GM19099 (cell line): ENCODE measurements around the gene TMEM198.

Experiments
- POLR2A ChIP-seq: IDR thresholded peaks from 3 replicates; pipeline ENCODE4 v1.6.1; 2011; ENCODE audit warnings: low read depth; ENCODE audit not compliant: insufficient read length; ENCODE audit errors: extremely low read depth

The TMEM198 gene

DNA sequence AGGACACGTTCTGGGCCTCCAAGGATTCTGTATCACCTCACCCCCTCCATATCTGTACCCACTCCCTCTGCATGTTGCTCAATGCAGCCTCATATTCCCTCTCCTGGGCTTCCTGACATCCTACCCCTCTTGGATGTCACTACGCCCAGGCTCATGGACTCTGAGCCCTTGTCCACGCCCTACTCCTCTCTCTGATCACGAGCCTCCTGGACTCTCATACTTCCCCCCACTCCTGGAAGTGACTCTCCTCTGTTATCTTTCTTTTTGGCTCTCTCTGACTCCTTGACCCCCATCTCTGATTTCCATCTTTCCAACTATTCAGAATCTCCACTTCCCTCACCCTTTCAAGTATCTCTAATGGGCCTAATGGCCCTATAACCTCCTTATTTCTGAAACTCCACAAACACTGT lies 2.1 kb downstream of the TMEM198 start:
- no peak for TF ChIP-seq POLR2A

DNA sequence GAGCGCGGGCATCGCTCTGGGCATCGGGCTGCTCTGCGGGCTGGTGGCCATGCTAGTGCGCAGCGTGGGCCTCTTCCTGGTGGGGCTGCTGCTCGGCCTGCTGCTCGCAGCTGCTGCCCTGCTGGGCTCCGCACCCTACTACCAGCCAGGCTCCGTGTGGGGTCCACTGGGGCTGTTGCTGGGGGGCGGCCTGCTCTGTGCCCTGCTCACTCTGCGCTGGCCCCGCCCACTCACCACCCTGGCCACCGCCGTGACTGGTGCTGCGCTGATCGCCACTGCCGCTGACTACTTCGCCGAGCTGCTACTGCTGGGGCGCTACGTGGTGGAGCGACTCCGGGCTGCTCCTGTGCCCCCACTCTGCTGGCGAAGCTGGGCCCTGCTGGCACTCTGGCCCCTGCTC lies 3.8 kb downstream of the TMEM198 start:
- no peak for TF ChIP-seq POLR2A

GRCh38 chr2:219548990-219549389 lies 5.2 kb downstream of the TMEM198 start:
- no peak for TF ChIP-seq POLR2A

DNA sequence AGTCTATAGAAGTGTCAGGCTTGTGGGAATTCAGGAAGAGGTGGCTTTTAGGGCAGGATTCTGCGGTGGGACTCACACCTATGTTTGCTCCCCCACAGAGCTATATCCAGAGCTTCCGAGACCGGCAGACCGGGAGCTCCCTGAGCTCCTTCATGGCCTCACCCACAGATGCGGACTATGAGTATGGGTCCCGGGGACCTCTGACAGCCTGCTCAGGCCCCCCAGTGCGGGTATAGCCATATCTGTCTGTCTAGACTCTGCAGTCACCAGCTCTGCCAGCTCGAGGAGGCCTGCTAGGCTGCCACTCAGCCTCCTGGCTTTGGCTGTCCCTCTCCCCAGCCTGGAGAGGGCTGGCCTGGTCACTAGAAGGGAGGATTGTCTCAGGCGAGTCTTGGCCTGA lies 5.8 kb downstream of the TMEM198 start:
- TF ChIP-seq POLR2A = no peak

- TF ChIP-seq POLR2A = no peak
Measured at GRCh38 chr2:219551441-219552381, 7.9 kb downstream of the TMEM198 start.

DNA sequence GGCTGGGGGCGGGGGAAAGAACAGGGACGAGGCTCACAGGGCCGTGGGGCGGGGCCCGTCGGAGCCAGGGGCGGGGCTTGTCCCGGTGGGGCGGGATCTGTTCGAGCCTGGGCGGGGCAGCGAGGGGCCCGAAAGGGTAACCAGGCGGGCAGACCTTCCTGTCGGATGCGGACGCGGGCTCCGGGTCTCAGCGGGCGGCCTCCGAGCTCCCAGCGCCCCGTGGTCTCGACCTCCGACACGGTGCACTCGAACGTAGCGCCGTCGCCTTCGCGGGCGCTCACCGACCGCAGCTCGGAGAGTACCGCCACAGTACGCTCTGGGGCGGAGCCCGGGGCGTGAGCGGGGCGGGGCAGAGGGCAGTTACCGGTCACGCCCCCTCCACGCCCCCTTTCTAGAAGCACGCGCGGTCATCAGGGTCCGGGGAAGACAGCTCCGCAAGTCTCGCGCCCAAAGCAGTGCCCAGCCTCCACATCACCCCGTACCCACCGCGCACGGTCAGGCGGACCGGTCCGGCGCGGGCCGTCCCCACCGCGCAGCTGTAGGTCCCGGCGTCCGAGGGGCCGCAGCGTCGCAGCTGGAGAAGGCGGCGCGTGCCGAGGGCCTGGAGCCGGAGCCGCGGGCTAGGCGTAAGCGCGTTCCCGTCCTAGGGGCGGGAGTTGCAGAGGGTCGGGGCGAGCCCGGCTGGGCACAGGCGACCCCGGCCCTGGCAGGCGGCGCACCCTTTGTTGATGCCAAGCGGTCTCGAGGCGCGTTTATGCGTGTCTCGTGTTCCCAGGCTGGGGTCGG lies 8.7 kb downstream of the TMEM198 start:
- TF ChIP-seq POLR2A = no peak

DNA sequence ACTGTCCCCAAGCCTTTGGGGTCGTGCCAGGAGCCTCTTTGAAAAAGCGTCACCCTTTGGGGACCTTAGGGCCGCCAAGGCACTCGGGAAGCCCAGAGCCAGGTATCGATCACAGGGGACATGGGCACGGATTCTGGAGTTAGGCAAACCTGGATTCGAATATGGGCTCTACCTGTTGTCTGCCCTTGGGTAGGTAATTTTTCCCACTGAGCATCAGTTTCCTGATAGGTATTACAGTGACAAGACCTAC lies 9.3 kb downstream of the TMEM198 start:
- TF ChIP-seq POLR2A = no peak

DNA sequence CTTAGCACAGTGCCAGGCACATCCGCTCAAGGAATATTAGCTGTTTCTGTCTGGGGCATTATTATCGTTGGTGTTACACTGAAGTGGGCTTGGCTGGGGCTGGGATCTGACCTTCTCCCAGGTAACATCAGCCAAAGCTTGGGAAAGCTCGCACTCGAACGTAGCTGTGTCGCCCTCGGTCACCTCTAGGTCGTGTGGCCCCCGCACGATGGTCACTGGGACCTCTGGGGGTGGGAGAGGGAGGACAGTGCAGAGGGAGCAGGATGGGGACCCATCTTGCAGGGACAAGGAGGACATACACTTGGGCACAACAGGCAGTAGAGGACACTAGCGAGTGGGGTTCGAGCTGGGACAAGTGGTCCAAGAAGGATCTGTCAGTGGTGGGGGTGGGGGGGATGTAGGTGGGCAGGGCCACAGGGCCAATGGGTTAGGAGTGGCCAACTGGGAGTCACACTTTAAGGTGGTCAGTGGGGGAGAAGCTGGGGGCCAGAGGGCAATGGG lies 9.7 kb downstream of the TMEM198 start:
- no peak for TF ChIP-seq POLR2A

GRCh38 chr2:219554350-219554749 lies 10.5 kb downstream of the TMEM198 start:
- TF ChIP-seq POLR2A = no peak

- TF ChIP-seq POLR2A = no peak
Measured at GRCh38 chr2:219555956-219556355, 12.1 kb downstream of the TMEM198 start.

DNA sequence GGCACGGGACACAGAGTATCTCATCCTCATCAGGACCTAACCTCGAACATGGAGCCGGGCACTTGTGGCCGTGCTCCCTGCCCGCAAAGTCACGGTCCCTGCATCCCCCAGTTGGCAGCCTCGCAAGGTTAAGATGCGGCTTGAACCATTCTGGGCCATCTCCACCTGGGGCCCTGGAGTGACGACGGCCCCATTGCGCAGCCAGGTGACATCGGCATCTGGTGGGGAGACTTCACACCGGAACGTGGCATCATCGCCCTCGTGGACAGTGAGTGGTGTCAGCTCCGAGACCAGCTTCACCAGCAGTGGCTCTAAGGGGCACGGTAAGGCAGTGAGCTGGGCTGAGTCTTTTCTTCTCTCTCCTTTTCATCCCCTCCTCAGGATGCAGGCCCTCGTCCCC lies 12.6 kb downstream of the TMEM198 start:
- no peak for TF ChIP-seq POLR2A

- TF ChIP-seq POLR2A = no peak
Measured at GRCh38 chr2:219557320-219557719, 13.5 kb downstream of the TMEM198 start.

DNA sequence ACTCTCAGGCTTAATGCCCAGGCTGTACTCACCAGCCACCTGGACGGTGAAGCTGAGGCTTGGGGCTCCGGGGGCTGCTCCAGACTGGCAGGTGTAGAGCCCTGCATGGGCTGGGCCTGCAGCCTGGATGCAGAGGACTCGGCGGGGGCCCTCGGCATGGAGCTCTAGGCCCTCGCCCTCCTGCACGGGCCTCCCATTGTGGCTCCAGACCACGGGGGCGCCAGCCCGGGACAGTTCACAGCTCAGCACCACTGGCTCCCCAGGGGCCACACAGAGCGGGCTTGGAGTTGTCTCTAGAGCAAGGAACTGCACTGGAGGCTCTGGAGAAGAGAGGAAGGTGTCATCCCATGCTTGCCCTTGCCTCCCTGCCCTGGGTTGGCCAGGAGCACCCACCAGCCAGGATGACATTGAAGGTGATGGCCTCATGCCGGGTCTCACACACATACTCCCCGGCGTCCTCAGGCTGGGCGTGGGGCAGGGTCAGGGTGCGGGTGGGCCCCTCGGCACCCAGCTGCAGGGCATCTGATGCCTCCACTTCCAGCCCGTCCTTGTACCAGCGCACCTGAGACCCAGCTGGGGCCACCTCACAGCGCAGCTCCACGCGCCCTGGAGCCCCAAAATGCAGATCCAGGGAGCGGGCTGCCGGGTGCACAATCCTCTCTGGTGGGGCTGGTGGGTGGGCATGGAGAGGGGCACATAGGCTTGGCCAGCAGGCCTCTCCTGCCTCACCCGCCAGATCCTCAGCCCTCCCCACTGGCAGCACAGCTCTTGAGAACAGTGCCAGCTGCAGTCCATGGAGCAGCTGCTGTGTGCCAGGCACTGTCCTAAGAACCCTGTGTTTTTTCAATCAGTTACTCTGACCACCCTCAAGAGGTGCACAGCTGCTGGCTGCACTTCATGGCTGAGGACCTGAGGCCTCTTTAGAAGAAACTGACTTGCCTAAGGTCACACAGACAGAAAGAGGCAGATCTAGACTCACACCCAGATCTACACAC lies 14.3 kb downstream of the TMEM198 start:
- no peak for TF ChIP-seq POLR2A

GRCh38 chr2:219559156-219559915 lies 15.5 kb downstream of the TMEM198 start:
- TF ChIP-seq POLR2A = no peak
